H1 (cell line): ENCODE data around the gene MAGI2. TPM values are rescaled to one million over a fixed set of nuclear protein-coding genes. Genes with fewer than 3 reads are reported as not detected.

Experiments used
- ATF2 ChIP-seq: IDR thresholded peaks from 2 replicates; pipeline ENCODE4 v1.6.1; 2012; ENCODE audit warnings: low read length, inconsistent platforms
- CHD2 ChIP-seq: IDR thresholded peaks from 2 replicates; pipeline ENCODE4 v1.6.1; 2012; ENCODE audit warnings: low read length, improper control_type of control experiment
- CHD7 ChIP-seq: fragments of 300-600 bp; sonication (generic); IDR thresholded peaks from 2 replicates; pipeline ENCODE4 v1.7.1; 2012; ENCODE audit warnings: low read length, moderate library complexity, mild to moderate bottlenecking, inconsistent platforms; ENCODE audit not compliant: insufficient replicate concordance
- EP300 ChIP-seq, 2 experiments: IDR thresholded peaks; 1 replicate in 1 of 2; 2 replicates in 1 of 2; pipeline ENCODE4 v1.6.1; 2011 to 2012; ENCODE audit warnings: low read depth in 2 of 2, low read length in 2 of 2, mild to moderate bottlenecking in 2 of 2, borderline replicate concordance in 1 of 2, inconsistent platforms in 1 of 2, moderate library complexity in 1 of 2
- KDM4A ChIP-seq: IDR thresholded peaks from one replicate; pipeline ENCODE4 v1.7.1; 2012; ENCODE audit warnings: low read depth, mild to moderate bottlenecking, moderate library complexity, low read length, inconsistent platforms; ENCODE audit not compliant: severe bottlenecking
- RFX5 ChIP-seq: IDR thresholded peaks from 2 replicates; pipeline ENCODE4 v1.6.1; 2011; ENCODE audit warnings: low read depth, low read length, improper control_type of control experiment, borderline replicate concordance
- SP2 ChIP-seq: IDR thresholded peaks from 2 replicates; pipeline ENCODE4 v1.6.1; 2012; ENCODE audit warnings: mild to moderate bottlenecking, low read length, inconsistent platforms
- SP4 ChIP-seq: IDR thresholded peaks from 2 replicates; pipeline ENCODE4 v1.6.1; 2012; ENCODE audit warnings: low read length, inconsistent platforms
- SUZ12 ChIP-seq: fragments of 200-600 bp; sonication (generic); IDR thresholded peaks from 2 replicates; pipeline ENCODE4 v1.6.1; 2012; ENCODE audit warnings: mild to moderate bottlenecking, inconsistent platforms, low read length, moderate library complexity, mixed read lengths
- TBP ChIP-seq: IDR thresholded peaks from 2 replicates; pipeline ENCODE4 v1.6.1; 2011; ENCODE audit warnings: low read depth, low read length, improper control_type of control experiment
- ZNF274 ChIP-seq: IDR thresholded peaks from 2 replicates; pipeline ENCODE4 v1.7.0; 2012; ENCODE audit warnings: low read length, borderline replicate concordance; ENCODE audit errors: extremely low read depth
- polyA plus RNA-seq, 7 experiments: library from polyadenylated mRNA; depleted of rRNA in 3 of 7; stranded (reverse) in 5 of 7; unstranded in 2 of 7; fragments of >200 nt in 5 of 7; fragments of 200-250 nt in 2 of 7; gene quantifications; 1 replicate in 5 of 7; 2 replicates in 1 of 7; 4 replicates in 1 of 7; pipeline versions ENCODE4 v1.2.1 to v1.2.3, GENCODE V29; 2011 to 2013; ENCODE audit warnings: missing spikeins in 2 of 7, mixed read lengths in 2 of 7
- total RNA-seq: library from RNA; stranded (reverse); fragmentation: NEBNext Ultra II Directional; extraction: Animal tissue kit (Norgen Biotek cat#: 25700); gene quantifications from 2 replicates; pipeline ENCODE4 v1.2.1, GENCODE V29; 2021

Gene MAGI2
- total and polyA plus RNA-seq, 2 of the 8 experiments (the other 6 are each of a cell fraction or from before 2014, with no cell fraction given) = 6.0 to 27.3 TPM

- TF ChIP-seq CHD7 (no peak), ZNF274 (no peak), CHD2 (no peak), TBP (no peak), KDM4A (no peak), RFX5 (no peak), SUZ12 (no peak), SP2 (no peak), EP300 (IDR thresholded peaks at IDR 0.05; ENCODE audit: borderline replicate concordance in 1 of 2, low read depth in 2 of 2, low read length in 2 of 2) (no peak), SP4 (no peak), ATF2 (no peak)
Measured at GRCh38 chr7:78261739-78262138, 1191.7 kb downstream of the MAGI2 start (continued).
